Measurements from ENCODE around the gene KHK.

DNA sequence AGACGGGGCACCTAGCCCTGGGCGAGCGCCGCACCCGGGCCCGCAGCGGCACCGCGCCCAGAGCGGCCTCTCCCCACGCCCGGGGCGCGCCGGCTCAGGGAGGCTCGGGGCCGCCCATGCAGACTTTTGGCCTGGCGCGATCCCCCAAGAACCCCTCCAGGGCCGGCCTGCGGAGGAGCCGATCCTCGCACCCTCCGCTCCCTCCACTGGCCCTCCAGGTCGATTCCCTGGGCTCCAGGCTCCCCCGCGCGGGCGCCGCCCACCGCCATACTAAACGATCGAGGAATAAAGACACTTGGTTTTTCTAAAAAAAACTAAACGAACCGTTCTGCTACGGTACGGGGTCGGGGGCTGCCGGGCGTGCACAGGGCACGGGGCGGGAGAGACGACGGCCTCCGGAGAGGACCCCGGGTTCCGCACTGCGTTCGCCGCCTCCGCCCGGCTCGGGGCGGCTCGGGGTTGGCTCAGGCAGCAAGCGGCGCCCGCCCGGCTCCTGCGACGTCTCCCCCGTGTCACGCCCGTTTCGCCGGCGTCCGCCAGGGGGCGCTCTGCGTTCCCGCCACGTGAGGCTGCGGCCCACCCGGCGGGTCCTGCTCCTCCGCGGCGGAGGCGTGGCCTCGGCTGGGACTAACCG is 365 bp upstream of the KHK start:
- TF ChIP-seq GATA2 (IDR thresholded peaks at IDR 0.05; ENCODE audit: low read depth, low read length), result no peak
- no peak for TF ChIP-seq GATA3 (IDR thresholded peaks at IDR 0.05; ENCODE audit: low read depth, low read length)
